ENCODE results near the gene AXDND1. TPM values are rescaled to one million over a fixed set of nuclear protein-coding genes. Genes with fewer than 3 reads are reported as not detected.

Gene AXDND1
- total and polyA plus RNA-seq, 9 of the 15 experiments (the other 6 are each of a cell fraction or from before 2014, with no cell fraction given): 0.03 to 0.13 (median 0.06) TPM; not detected in 5

GRCh38 chr1:179365342-179366092 lies at the start of gene AXDND1 (continued):
- TF ChIP-seq ATF4 (CRISPR knock-in tag; IDR thresholded peaks at IDR 0.05): peak; percentile 34; the same call in 1 of the 2 replicates
- no peak for TF ChIP-seq ZNF217 (CRISPR knock-in tag; IDR thresholded peaks at IDR 0.05)
- TF ChIP-seq ATF1 (CRISPR knock-in tag; IDR thresholded peaks at IDR 0.05): no peak
- TF ChIP-seq ATF1 (tag; IDR thresholded peaks at IDR 0.05): peak; percentile 94
- 0 out of 2 replicates have a peak, but pooled peaks have one; percentile 53 for TF ChIP-seq ZBTB43 (CRISPR knock-in tag; IDR thresholded peaks at IDR 0.05)
- TF ChIP-seq HLTF (IDR thresholded peaks at IDR 0.05): peak; percentile 88; the same call in 1 of the 2 replicates
- TF ChIP-seq ZNF740 (CRISPR knock-in tag; IDR thresholded peaks at IDR 0.05): peak; percentile 63
- no peak for TF ChIP-seq ZNF740 (tag; IDR thresholded peaks at IDR 0.05)
- TF ChIP-seq BRD4 (IDR thresholded peaks at IDR 0.05): peak; percentile 73; the same call in 1 of the 2 replicates
- TF ChIP-seq LCOR (CRISPR knock-in tag; IDR thresholded peaks at IDR 0.05): peak; percentile 78
- peak in 2 of 3 experiments; percentile 40 to 54; a peak in 4 of 6 replicates for TF ChIP-seq CTCF (IDR thresholded peaks at IDR 0.05 in 2 of 3, conservative IDR thresholded peaks at IDR 0.05 in 1 of 3; ENCODE audit: insufficient read depth in 2 of 3, low read depth in 1 of 3, low read length in 3 of 3)
- peak; percentile 66; the same call in 1 of the 2 replicates for TF ChIP-seq HINFP (tag; conservative IDR thresholded peaks at IDR 0.05; ENCODE audit: low read depth)
- no peak for TF ChIP-seq SNAPC5 (CRISPR knock-in tag; IDR thresholded peaks at IDR 0.05)
- no peak for TF ChIP-seq ZNF408 (CRISPR knock-in tag; IDR thresholded peaks at IDR 0.05; ENCODE audit: low read depth)
- no peak for TF ChIP-seq ZNF232 (CRISPR knock-in tag; IDR thresholded peaks at IDR 0.05)
- TF ChIP-seq, protein P1, sequence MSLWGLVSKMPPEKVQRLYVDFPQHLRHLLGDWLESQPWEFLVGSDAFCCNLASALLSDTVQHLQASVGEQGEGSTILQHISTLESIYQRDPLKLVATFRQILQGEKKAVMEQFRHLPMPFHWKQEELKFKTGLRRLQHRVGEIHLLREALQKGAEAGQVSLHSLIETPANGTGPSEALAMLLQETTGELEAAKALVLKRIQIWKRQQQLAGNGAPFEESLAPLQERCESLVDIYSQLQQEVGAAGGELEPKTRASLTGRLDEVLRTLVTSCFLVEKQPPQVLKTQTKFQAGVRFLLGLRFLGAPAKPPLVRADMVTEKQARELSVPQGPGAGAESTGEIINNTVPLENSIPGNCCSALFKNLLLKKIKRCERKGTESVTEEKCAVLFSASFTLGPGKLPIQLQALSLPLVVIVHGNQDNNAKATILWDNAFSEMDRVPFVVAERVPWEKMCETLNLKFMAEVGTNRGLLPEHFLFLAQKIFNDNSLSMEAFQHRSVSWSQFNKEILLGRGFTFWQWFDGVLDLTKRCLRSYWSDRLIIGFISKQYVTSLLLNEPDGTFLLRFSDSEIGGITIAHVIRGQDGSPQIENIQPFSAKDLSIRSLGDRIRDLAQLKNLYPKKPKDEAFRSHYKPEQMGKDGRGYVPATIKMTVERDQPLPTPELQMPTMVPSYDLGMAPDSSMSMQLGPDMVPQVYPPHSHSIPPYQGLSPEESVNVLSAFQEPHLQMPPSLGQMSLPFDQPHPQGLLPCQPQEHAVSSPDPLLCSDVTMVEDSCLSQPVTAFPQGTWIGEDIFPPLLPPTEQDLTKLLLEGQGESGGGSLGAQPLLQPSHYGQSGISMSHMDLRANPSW (CRISPR knock-in tag; IDR thresholded peaks at IDR 0.05): peak; percentile 82; the same call in 1 of the 2 replicates
- TF ChIP-seq HMGN3 (IDR thresholded peaks at IDR 0.05; ENCODE audit: borderline replicate concordance, extremely low read depth, insufficient read length, low read depth, low read length): peak; percentile 64
- TF ChIP-seq MCM2 (IDR thresholded peaks at IDR 0.05; ENCODE audit: low read depth): no peak

Data from K562 (cell line).